HG02588 (cell line): ENCODE data around the gene TRIM38.
"Not testable (repeated sequence)": the region's sequence is repeated elsewhere in the genome, so short reads cannot be mapped to it uniquely, and the experiment has no call there.

Experiments
- ATAC-seq: cut with Tn5 transposase; IDR thresholded peaks from one replicate; pipeline ENCODE4 v1.9.1; 2021; ENCODE audit warnings: mild to moderate bottlenecking, moderate library complexity; ENCODE audit not compliant: unreplicated experiment

TRIM38 gene

DNA sequence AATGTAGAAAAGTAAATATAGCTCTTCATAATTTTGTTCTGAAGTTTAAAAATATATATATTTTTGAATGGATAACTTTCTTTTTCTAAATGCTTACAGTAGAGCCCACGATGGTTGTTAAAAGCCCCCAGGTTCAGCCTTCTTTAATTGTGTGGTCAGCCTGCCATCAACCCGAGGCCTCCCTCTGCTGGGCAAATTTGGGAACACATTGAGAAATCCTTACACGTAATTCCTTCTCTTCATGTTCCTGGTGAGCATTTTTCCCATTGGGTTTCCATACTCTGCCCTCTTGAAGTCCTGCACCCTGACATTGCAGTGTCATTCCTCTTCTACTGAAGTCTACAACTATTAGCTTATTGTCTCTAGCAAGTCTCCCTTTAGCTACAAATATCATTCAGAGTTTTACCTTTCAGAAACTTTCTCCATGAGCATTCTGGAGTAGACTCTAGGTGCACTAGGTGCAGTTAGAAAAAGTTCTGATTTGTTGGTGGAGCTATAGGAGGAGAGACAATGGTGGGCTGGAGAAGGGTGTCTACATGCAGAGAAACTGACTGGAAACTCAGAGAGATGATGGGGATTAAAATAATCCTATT, 40.6 kb downstream of the TRIM38 start:
- ATAC-seq, result no peak

DNA sequence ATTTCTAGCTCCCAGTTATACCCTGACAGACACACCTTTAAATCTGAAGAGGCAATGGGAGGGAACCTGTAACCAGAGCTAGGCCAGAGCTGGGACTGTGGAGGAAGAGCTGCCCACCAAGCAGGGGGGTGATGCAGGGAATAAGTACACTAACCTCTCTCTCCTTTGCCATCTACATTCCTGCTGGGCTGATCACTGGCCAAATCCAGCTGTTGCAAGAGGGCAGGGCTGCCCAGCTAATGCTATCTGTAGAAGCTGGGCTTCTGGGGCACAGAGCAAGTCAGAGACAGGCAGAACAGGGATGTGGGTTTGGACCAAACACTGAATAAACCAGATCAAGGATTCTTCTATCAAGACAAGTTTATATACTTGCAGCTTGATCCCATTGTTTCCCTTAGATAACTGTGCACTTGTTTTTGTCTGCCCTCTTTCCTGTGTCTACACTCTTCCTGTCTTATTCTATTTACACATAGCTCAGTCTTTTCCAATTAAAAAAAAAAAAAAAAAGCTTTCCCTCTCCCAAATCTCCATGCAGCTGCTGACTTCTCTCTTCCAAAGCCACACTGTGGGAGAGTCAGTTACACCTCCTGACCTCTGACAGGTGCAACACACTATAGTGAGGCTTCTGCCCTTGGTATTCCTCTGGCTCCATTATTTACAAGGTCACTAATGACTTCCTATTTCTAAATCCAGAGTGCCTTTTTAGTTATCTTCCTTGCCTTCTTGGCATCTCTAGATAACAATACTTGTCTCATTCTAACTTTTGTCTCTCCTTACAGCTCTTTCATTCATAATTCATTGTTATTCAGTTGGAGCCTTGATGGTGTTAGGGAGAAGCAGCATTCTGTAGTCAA, 43.7 kb downstream of the TRIM38 start:
- ATAC-seq, result no peak

DNA sequence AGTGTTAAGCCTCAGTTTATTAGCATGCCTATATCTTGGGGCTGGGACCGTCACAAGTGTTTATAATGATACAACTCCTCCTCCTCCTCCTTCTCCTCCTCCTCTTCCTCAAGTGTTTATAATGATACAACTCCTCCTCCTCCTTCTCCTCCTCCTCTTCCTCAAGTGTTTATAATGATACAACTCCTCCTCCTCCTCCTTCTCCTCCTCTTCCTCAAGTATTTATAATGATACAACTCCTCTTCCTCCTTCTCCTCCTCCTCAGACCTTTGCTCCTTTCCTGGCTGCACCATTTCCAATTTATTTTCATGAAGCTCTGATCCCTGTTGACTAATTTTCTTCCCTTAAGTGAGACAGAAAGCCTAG, 44.3 kb downstream of the TRIM38 start:
- not testable (repeated sequence) for ATAC-seq

DNA sequence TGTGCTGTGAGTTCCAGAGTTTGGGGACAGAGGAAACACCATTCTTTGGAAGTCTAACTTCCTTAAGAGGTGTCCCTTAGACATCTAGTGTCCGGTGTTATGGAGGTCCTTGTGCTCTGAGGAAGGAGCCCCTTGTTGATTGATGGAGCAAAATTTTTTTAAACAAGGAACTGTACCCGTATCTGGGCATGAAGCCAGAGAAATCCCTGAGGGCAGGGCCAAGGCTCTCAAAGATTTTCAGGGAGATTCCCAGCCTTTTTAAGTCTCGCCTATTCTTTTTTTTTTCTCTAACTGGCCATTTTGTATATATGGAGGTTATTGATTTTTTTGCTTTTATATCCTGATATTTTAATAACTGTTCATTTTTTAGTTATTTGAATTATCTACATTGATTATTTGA, 45.9 kb downstream of the TRIM38 start:
- no peak for ATAC-seq

DNA sequence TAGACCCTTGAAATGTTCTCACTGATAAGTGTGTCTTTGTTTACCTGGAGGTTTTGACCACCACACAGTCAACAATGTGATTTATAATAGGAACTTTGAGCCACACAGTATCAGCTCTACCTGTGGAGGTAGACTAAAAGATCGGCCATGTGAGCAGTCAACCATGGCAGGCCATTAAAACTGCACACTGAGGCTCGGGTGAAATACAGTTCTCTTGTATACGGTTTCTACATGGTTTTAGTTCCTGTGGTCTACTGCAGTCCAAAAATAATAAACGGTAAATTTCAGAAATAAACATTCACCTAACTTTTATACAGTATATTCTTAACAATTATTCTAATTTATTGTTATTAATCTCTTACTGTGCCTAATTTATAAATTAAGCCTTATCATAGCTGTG, 47.2 kb downstream of the TRIM38 start:
- ATAC-seq, result no peak

DNA sequence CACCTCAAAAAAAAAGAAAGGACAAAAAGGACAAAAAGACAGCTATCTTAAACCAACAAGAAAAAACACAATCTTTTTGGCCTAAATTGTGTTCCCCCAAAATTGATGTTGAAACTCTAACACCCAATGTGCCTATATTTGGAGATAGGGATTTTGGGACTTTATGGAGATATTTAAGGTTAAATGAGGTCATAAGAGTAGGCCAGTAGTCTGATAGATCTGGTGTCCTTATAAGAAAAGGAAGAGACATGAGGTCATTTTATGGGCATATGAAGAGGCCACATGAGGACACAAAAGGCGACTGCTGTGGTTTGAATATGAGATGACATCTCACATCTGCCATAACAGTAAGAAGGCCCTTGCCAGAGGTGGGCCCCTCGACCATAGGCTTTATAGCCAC, 49.5 kb downstream of the TRIM38 start:
- ATAC-seq, result no peak

DNA sequence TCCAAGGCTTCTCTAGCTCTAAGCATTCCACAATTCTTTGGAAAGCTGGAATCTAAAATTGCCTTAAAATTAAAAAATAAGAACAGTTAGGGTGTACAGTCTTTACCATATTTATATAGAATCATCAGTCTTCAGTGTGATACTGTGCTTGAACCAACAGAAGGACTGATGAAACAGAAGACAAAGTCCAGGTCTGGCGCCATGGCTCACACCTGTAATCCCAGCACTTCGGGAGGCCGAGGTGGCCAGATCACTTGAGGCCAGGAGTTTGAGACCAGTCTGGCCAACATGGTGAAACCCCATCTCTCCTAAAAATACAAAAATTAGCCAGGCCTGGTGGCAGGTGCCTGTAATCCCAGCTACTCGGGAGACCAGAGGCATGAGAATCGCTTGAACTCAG, 51.8 kb downstream of the TRIM38 start:
- ATAC-seq, result not testable (repeated sequence)

DNA sequence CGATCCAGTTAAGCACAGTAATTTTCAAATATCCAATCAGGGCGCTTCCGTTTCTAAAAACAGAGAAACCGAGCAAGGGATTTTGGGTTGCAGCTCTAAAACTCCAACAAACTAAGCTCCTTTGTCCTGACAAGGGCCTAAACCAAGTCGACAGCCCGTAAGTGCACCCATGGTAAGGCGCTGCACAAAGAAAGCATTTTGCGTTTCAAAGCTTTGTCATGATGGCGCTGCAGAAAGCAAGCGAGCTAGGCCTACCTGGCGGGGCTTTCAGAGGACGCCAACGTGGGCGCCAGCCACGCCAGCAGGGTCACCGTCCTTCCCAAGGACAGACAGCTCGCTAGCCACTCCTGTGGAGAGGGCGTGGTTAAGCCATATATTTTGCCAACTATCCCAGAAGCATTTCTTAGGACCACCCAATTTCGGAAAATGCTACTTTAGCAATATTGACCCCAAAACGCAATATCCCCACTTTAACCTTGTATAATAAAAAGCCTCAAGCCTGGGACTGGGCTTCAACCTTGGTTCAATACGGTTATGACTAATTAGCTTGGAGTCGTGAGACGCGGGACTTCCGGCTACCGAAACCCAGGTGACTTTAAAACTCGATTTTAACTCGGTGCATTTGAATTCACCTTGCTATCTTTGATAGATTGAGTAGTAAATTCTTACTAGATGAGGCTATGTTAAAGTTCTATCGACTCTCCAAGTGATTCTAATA, 53.8 kb downstream of the TRIM38 start:
- no peak for ATAC-seq

DNA sequence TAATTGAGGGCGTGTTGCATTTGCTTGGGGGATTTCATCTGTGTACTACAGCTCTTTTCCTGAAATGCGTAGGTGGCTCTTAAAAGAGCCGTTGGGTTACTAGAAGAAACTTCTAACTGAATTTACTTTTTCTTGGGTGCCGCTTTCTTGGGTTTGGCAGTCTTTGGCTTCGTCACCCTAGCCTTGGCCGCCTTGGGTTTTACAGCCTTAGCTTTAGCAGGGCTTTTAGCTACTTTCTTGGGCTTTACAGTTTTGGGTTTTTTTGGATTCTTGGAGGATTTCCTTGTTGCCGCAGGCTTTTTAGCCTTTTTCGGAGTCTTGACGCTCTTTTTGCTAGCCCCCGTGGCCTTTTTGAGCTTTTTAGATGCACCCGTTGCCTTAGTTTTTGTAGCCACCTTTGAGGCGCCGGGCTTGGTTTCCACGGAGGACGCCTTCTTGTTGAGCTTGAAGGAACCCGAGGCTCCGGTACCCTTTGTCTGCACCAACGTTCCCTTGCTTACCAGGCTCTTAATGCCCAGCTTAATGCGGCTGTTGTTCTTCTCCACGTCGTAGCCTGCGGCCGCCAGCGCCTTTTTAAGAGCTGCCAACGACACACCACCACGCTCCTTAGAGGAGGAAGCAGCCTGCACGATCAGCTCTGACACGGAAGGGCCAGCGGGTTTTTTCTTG, 54.5 kb downstream of the TRIM38 start:
- no peak for ATAC-seq

DNA sequence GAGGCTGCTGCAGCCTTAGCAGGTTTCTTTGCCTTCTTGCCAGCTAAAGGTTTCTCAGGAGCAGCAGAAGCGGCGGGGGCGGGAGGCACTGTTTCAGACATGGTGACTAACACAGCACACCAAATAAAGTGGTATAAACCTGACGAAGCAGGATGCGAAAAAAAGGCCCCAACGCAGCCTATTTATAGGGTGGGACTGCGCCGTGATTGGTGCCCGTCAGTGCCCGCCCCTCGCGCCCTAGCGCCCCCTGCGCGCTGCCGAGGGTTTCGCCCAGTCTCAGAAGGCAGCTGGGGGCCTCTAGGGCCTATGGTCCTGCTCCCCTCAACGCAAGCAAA, 55.0 kb downstream of the TRIM38 start:
- no peak for ATAC-seq

DNA sequence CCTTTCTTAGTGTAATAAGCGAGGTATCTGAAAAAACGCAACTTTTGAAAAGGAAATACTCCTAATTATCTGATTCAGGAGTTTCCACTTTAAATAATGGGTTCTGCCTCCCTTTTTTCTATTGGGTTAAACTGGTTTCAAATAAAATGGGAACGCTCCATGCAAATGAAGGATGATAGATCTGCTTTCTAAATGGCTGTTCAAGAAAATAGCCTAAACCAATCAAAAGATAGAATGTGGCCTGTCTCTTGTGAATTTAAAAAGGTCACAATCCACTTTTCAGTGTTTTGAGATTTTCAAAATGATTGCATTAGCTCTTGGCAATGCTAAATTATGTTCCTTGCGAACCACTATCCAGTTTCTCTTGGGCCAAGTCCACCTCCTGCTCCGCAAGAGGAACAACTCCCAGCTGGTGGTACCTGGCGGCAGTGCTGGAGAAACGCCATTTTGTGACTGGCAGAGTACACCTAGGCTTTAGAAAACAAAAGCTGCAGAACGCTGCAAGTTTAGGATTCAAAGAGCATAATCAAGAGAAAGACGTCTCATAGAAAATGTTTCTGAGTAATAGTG, 56.7 kb downstream of the TRIM38 start:
- no peak for ATAC-seq

DNA sequence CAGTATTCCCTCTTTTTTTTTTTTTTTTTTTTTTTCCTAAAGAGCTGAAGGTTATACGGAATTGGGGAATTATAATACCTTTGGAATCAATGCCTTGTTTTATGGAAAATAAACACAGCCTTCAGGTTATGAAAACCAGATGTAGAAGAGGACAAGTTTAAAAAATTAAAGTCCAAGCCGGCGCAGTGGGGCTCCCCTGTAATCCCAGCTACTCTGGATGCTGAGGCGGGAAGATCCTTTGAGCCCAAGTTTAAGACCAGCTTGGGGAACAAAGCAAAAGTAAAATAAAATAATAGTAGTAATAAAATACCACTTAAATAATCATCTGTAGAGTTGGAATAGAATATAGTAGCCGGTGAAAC, 57.3 kb downstream of the TRIM38 start:
- ATAC-seq, result no peak

DNA sequence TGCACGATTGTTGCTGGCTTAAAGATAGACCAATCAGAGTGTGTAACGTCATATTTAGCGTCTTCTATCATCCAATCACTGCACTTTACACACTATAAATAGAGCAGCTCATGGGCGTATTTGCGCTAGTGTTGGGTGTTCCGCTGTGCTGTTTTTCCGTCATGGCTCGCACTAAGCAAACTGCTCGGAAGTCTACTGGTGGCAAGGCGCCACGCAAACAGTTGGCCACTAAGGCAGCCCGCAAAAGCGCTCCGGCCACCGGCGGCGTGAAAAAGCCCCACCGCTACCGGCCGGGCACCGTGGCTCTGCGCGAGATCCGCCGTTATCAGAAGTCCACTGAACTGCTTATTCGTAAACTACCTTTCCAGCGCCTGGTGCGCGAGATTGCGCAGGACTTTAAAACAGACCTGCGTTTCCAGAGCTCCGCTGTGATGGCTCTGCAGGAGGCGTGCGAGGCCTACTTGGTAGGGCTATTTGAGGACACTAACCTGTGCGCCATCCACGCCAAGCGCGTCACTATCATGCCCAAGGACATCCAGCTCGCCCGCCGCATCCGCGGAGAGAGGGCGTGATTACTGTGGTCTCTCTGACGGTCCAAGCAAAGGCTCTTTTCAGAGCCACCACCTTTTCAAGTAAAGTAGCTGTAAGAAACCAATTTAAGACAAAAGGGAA, 57.9 kb downstream of the TRIM38 start:
- ATAC-seq, result peak; percentile 48

DNA sequence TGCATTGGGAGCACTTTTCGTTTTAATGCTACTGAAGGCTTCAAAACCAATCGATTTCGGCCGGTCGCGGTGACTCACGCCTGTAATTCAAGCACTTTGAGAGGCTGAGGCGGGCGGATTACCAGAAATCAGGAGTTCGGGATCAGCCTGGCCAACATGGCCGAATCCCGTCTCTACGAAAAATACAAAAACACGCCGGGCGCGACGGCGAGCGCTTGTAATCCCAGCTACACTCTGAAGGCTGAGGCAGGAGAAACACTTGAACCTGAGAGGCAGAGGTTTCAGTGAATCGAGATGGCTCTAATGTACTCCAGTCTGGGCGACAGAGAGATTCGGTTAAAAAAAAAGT, 58.4 kb downstream of the TRIM38 start:
- peak; percentile 18 for ATAC-seq

DNA sequence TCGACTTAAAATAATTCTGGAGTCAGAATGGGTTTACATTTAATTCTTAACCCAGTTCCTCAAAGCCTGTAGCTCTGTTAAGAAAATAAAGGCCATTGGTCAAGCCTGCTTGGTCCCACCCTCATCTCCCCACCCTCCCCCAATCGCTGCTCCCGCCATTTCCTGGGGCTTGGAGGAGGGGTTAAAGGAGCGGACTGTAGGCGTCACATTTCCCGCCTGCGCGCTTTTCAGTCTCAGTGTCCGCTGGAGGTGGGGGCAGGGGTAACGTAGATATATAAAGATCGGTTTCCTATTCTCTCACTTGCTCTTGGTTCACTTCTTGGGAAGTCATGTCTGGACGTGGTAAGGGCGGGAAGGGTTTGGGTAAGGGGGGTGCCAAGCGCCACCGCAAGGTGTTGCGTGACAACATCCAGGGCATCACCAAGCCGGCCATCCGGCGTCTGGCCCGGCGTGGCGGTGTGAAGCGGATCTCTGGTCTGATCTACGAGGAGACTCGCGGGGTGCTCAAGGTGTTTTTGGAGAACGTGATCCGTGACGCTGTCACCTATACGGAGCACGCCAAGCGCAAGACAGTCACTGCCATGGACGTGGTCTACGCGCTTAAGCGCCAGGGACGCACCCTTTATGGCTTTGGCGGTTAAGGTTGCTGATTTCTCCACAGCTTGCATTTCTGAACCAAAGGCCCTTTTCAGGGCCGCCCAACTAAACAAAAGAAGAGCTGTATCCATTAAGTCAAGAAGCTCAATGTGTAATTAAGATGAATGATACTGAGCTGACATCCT, 58.9 kb downstream of the TRIM38 start:
- ATAC-seq, result peak; percentile 53

DNA sequence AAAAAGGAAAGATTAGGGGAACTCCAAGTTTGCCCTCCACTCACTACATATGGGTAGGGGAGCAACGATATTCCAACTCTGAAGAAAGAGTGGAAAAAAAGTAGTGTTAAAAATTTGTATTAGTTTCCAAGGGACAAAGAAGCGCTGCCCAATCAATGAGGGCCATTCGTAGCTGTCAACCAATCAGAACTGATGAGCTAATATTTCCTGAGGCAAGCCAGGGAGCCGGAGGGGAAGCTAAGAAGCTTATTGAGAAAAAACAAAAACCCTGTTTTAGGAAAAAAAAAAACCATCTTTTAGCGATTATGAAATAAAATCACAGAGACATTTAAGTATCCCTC, 59.5 kb downstream of the TRIM38 start:
- no peak for ATAC-seq

DNA sequence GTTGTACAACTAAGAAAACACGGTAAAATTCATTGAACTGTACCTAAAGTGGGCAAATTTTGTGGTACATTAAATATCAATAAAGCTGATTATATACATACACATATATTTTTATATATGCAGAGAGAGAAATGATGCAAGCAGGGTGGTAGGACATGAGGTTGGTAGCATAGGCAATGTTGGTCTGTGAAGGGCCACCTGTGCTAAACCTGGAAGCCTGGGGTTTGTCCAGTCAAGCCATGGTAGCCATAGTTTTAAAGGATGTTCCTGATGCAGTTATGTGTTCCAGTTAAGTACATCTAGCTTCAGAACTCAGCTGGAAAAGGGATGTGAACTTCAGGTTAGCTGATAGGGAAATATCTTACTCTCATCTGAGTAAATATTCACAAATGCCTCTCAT, 60.1 kb downstream of the TRIM38 start:
- no peak for ATAC-seq

DNA sequence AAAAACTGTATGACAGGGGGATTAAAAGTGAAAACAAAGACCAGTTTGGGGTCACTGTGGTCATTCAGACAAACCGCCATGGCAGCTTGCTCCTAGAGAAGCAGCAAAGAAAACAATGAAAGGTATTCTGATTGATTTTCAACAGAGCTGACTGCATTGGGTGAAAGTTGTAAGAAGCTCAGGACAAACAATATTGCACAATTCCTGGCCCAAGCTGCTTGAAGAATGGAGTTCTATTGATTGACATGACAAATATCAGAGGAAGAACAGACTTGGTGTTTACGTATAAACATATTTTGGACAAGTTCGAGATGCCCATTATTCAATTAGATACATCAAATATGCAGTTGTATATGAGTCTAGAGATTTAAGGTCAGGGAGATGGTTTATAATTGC, 62.0 kb downstream of the TRIM38 start:
- ATAC-seq, result no peak

DNA sequence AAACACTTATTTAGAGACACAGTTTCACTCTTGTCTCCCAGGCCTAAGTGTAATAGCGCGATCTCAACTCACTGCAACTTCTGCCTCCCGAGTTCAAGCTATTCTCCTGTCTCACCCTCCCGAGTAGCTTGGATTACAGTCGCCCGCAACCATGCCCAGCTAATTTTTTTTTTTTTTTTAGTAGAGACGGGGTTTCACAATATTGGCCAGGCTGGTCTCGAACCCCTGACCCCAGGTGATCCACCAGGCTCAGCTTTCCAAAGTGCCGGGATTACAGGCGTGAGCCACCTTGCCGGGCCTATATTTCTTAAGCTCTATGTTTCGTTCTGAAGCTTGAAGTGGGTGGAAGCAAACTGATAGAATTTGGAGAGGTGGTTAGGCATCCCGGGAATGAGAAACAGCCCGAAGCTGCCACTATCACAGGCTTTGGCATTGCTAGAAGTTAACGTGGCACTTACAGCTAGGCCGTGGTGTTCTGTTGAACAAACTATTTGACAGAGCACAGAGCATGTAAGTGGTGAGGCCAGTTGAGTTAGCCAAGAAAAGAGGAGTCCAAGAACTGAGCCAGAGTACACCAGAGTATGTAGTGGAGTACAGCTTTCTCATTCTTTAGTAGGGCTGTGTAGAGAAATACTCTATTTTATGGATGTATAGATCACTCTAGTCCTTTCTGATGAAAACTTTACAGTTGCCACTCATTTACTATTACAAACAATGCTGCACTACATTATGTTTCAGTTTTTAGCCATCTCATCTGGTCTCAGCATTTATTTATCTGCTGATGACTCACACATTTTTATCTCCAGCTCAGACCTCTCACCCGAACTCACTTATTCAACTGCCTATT, 62.7 kb downstream of the TRIM38 start:
- ATAC-seq, result no peak
